ENCODE measurements around the gene COMP. TPM values are rescaled to one million over a fixed set of nuclear protein-coding genes. Genes with fewer than 3 reads are reported as not detected.
"Not testable (repeated sequence)": the region's sequence is repeated elsewhere in the genome, so short reads cannot be mapped to it uniquely, and the experiment has no call there.

COMP gene
- polyA plus RNA-seq, 2 of the 4 experiments (the other 2 are of a cell fraction): not detected

DNA sequence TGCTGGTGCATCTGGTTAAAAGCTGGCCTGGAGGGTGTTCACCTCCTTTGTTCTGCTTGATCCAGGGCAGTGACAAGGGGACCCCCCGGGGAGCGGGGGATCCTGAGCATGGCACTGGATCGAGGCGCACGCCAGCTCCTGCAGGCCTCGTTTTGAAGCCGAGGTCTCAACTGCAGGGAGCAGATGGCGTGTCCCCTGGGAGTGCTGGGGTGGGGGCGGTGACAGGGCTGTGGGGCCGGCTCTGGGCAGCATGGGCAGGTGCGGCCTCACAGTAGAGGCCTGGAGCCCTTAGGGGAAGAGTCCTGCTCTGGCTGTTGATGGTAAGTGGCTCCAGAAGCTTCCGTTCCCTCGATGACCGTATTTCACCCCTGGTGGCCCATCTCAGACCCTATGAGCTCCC, 55.8 kb downstream of the COMP start:
- ChIA-PET CTCF (interaction anchor here (0.9 to 1.7 kb wide), 2 partner anchors 11 to 147 kb away, joined by 3 to 4 read pairs; partner anchors contain the start of gene REX1BD), POLR2A (no interaction called here)
- Histone ChIP-seq H3K9me3 (no peaks in the 10 kb centered on the region), H3K4me1 (peaks cover 9% of the 10 kb centered on the region; the same call in 1 of the 3 replicates), H3K27ac (no peak overlapping the region), H3K4me2 (no peak overlapping the region), H3K4me3 (no peak overlapping the region)
- TF ChIP-seq PHF8 (IDR thresholded peaks at IDR 0.05; ENCODE audit: borderline replicate concordance, low read depth): no peak
- no peak for TF ChIP-seq MYC (IDR thresholded peaks at IDR 0.05; ENCODE audit: borderline replicate concordance, low read length)
- TF ChIP-seq SREBF2 (IDR thresholded peaks at IDR 0.05): no peak
- TF ChIP-seq USF2 (IDR thresholded peaks at IDR 0.05): no peak
- TF ChIP-seq, protein P1, sequence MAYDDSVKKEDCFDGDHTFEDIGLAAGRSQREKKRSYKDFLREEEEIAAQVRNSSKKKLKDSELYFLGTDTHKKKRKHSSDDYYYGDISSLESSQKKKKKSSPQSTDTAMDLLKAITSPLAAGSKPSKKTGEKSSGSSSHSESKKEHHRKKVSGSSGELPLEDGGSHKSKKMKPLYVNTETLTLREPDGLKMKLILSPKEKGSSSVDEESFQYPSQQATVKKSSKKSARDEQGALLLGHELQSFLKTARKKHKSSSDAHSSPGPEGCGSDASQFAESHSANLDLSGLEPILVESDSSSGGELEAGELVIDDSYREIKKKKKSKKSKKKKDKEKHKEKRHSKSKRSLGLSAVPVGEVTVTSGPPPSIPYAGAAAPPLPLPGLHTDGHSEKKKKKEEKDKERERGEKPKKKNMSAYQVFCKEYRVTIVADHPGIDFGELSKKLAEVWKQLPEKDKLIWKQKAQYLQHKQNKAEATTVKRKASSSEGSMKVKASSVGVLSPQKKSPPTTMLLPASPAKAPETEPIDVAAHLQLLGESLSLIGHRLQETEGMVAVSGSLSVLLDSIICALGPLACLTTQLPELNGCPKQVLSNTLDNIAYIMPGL (CRISPR knock-in tag; IDR thresholded peaks at IDR 0.05; ENCODE audit: borderline replicate concordance): no peak
- TF ChIP-seq, protein P2, sequence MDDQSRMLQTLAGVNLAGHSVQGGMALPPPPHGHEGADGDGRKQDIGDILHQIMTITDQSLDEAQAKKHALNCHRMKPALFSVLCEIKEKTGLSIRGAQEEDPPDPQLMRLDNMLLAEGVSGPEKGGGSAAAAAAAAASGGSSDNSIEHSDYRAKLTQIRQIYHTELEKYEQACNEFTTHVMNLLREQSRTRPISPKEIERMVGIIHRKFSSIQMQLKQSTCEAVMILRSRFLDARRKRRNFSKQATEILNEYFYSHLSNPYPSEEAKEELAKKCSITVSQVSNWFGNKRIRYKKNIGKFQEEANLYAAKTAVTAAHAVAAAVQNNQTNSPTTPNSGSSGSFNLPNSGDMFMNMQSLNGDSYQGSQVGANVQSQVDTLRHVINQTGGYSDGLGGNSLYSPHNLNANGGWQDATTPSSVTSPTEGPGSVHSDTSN (IDR thresholded peaks at IDR 0.05): no peak
- no peak for TF ChIP-seq BHLHE40 (IDR thresholded peaks at IDR 0.05; ENCODE audit: low read depth, low read length)
- TF ChIP-seq ESRRA (IDR thresholded peaks at IDR 0.05; ENCODE audit: borderline replicate concordance, low read length): no peak
- no peak for TF ChIP-seq NFE2L2 (conservative IDR thresholded peaks at IDR 0.05; ENCODE audit: low read length)
- 98% methylated on average over 9 of the region's 14 CpGs for WGBS (ENCODE audit: missing lambda C conversion rate)
- DNase-seq (ENCODE audit: low read depth in 1 of 2, low spot score in 1 of 2): no peak
- no peak for ATAC-seq
- FAIRE-seq: no peak

DNA sequence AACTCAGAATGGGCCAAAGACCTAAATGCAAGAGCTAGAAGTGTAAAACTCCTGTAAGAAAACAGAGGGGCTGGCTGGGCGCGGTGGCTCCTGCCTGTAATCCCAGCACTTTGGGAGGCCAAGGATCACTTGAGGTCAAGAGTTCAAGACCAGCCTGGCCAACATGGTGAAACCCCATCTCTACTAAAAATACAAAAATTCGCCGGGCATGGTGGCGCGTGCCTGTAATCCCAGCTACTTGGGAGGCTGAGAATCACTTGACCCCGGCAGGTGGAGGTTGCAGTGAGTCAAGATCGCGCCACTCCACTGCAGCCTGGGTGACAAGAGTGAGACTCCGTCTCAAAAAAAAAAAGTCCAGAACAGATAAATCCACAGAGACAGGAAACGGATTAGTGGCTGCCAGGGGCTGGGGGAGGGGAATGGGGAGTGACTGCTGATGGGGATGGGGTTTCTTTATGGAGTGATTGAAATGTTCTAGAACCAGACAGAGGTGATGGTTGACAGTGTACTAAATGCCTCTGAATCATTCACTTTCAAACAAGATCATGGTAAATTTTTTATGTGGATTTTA, 57.3 kb downstream of the COMP start:
- H3K27ac ChIP-seq; POLR2A ChIA-PET; H3K9me3 ChIP-seq; H3K4me3 ChIP-seq; DNase-seq (ENCODE audit: low read depth in 1 of 2, low spot score in 1 of 2); H3K4me1 ChIP-seq; FAIRE-seq; H3K4me2 ChIP-seq; ATAC-seq: not testable (repeated sequence)
- CTCF ChIA-PET: interaction anchor here (1.6 to 1.7 kb wide), 2 partner anchors 28 to 145 kb away, joined by 4 read pairs; partner anchors contain the start of gene REX1BD
- 89% methylated on average over 11 of the region's 11 CpGs for WGBS (ENCODE audit: missing lambda C conversion rate)

DNA sequence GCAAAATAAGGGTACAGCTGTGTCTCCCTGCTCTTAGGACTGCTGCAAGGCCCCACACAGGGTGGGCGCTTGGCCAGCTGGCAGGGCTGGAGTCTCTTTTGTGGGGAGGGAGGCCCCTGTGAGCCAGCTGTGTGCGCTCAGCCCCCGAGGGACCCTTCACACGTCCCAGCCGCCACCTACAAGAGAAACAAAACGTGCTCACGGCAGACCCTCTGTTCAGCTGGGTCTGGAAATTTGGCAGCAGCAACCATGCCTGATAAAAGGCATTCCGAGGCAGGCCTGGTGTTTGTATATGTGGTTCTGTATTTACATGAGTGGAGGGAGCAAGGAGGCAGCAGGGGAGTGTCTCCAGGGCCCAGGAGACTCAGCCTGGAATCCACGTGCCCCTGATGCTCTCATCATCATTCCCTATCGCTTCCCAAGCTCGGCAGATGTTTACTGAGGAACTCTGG, 57.9 kb downstream of the COMP start:
- Histone ChIP-seq H3K4me1 (peaks cover 9% of the 10 kb centered on the region; the same call in 1 of the 3 replicates), H3K4me2 (no peak overlapping the region), H3K27ac (no peak overlapping the region), H3K9me3 (no peaks in the 10 kb centered on the region), H3K4me3 (no peak overlapping the region)
- CTCF ChIA-PET: interaction anchor here (1.2 kb wide), 1 partner anchor 145 kb away, joined by 4 read pairs; the partner anchor contains the start of gene REX1BD
- WGBS (ENCODE audit: missing lambda C conversion rate): 88% methylated on average over 9 of the region's 11 CpGs
- ATAC-seq (no peak), DNase-seq (ENCODE audit: low read depth in 1 of 2, low spot score in 1 of 2) (no peak), FAIRE-seq (no peak)
- POLR2A ChIA-PET: no interaction called here
- no peak for TF ChIP-seq RFX5 (IDR thresholded peaks at IDR 0.05)
- TF ChIP-seq BHLHE40 (IDR thresholded peaks at IDR 0.05; ENCODE audit: low read depth, low read length): no peak
- TF ChIP-seq CHD4 (IDR thresholded peaks at IDR 0.05; ENCODE audit: borderline replicate concordance): no peak
- no peak for TF ChIP-seq KDM5A (IDR thresholded peaks at IDR 0.05)
- no peak for TF ChIP-seq ZFP36 (IDR thresholded peaks at IDR 0.05; ENCODE audit: borderline replicate concordance, partially characterized antibody)
- TF ChIP-seq RARB (CRISPR knock-in tag; IDR thresholded peaks at IDR 0.05): no peak
- no peak for TF ChIP-seq RAD21 (conservative IDR thresholded peaks at IDR 0.05 in 1 of 2, IDR thresholded peaks at IDR 0.05 in 1 of 2)
- no peak for TF ChIP-seq SMC3 (IDR thresholded peaks at IDR 0.05)
- no peak for TF ChIP-seq MYC (IDR thresholded peaks at IDR 0.05; ENCODE audit: borderline replicate concordance, low read length)
- TF ChIP-seq, protein P1 (CRISPR knock-in tag; IDR thresholded peaks at IDR 0.05; ENCODE audit: borderline replicate concordance): no peak
- no peak for TF ChIP-seq GATA3 (IDR thresholded peaks at IDR 0.05; ENCODE audit: borderline replicate concordance)
- no peak for TF ChIP-seq E2F6 (IDR thresholded peaks at IDR 0.05; ENCODE audit: borderline replicate concordance, low read depth)
- no peak for TF ChIP-seq RCOR1 (IDR thresholded peaks at IDR 0.05; ENCODE audit: low read depth, low read length)
- no peak for TF ChIP-seq ZSCAN20 (CRISPR knock-in tag; IDR thresholded peaks at IDR 0.05)
- no peak for TF ChIP-seq EP300 (IDR thresholded peaks at IDR 0.05)
- TF ChIP-seq CHD2 (IDR thresholded peaks at IDR 0.05; ENCODE audit: low read length, partially characterized antibody): no peak
